Measurements from ENCODE around the gene SP4. TPM values are rescaled to one million over a fixed set of nuclear protein-coding genes. Genes with fewer than 3 reads are reported as not detected.

The SP4 gene
- total and polyA plus RNA-seq, 2 of the 4 experiments (the other 2 are of a cell fraction), result 0.97 to 5.9 TPM

GRCh38 chr7:21393937-21394336 is 33.9 kb upstream of the SP4 start:
- H2BK20ac ChIP-seq (ENCODE audit: low read depth, low read length), result no peak overlapping the region
- H3K4me2 ChIP-seq (ENCODE audit: low read depth, low read length), result no peak overlapping the region
- DNase-seq, result no peak
- no peak for TF ChIP-seq CHD1 (IDR thresholded peaks at IDR 0.05; ENCODE audit: low read depth, low read length)
- no peak for TF ChIP-seq CEBPB (IDR thresholded peaks at IDR 0.05; ENCODE audit: low read depth, low read length)
- no peak for TF ChIP-seq MXI1 (IDR thresholded peaks at IDR 0.05; ENCODE audit: borderline replicate concordance, low read depth, low read length)
- TF ChIP-seq RCOR1 (IDR thresholded peaks at IDR 0.05; ENCODE audit: insufficient replicate concordance, low read length), result no peak
- no peak for TF ChIP-seq RAD21 (IDR thresholded peaks at IDR 0.05; ENCODE audit: low read length)
- no peak for TF ChIP-seq NFE2L2 (IDR thresholded peaks at IDR 0.05; ENCODE audit: low read depth, low read length)
- TF ChIP-seq POLR2A (IDR thresholded peaks at IDR 0.05; ENCODE audit: low read depth, low read length), result no peak
- no peak for TF ChIP-seq FOS (IDR thresholded peaks at IDR 0.05; ENCODE audit: low read depth, low read length)
- no peak for TF ChIP-seq MAZ (IDR thresholded peaks at IDR 0.05; ENCODE audit: borderline replicate concordance, low read depth, low read length)
- TF ChIP-seq BHLHE40 (IDR thresholded peaks at IDR 0.05; ENCODE audit: low read depth, low read length), result no peak
- TF ChIP-seq CTCF (conservative IDR thresholded peaks at IDR 0.05; ENCODE audit: low read depth, low read length), result no peak
- no peak for TF ChIP-seq SMC3 (IDR thresholded peaks at IDR 0.05; ENCODE audit: low read depth, low read length)
- TF ChIP-seq, protein P1, sequence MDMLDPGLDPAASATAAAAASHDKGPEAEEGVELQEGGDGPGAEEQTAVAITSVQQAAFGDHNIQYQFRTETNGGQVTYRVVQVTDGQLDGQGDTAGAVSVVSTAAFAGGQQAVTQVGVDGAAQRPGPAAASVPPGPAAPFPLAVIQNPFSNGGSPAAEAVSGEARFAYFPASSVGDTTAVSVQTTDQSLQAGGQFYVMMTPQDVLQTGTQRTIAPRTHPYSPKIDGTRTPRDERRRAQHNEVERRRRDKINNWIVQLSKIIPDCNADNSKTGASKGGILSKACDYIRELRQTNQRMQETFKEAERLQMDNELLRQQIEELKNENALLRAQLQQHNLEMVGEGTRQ (IDR thresholded peaks at IDR 0.05; ENCODE audit: low read depth, low read length), result no peak
- no peak for TF ChIP-seq RFX5 (IDR thresholded peaks at IDR 0.05; ENCODE audit: low read depth, low read length)
- no peak for TF ChIP-seq MAFK (IDR thresholded peaks at IDR 0.05; ENCODE audit: low read depth, low read length)
- no peak for TF ChIP-seq ELK1 (IDR thresholded peaks at IDR 0.05; ENCODE audit: borderline replicate concordance, low read depth, low read length)
- no peak for ATAC-seq (ENCODE audit: low read depth)
- H2AFZ ChIP-seq (replicated peaks; ENCODE audit: low read length, poor library complexity), result no peak overlapping the region
- no peak overlapping the region for H3K23ac ChIP-seq (ENCODE audit: low read depth, low read length)
- no peaks in the 10 kb centered on the region for H3K36me3 ChIP-seq (ENCODE audit: control insufficient read depth, insufficient read depth, low read length)
- H3K9me3 ChIP-seq (ENCODE audit: control insufficient read depth, insufficient read depth, low read length), result no peaks in the 10 kb centered on the region
- dilution Hi-C loops (cut with HindIII; ENCODE audit: low sequenced_read_pairs, unreplicated experiment) (no loop called here), in situ Hi-C loops (cut with MboI; ENCODE audit: low sequenced_read_pairs) (no loop called here), intact Hi-C loops (cut with micrococcal nuclease) (no loop called here)
- H3K18ac ChIP-seq (ENCODE audit: low read depth, low read length), result no peak overlapping the region
- H2BK15ac ChIP-seq (ENCODE audit: low read depth, low read length), result no peak overlapping the region
- no peaks in the 10 kb centered on the region for H3K9me1 ChIP-seq (ENCODE audit: insufficient read depth, low read length)
- no peak overlapping the region for H4K8ac ChIP-seq (ENCODE audit: low read depth in 2 of 2, low read length in 2 of 2)
- H3K56ac ChIP-seq (ENCODE audit: extremely low read depth, insufficient read depth, low read length), result no peak overlapping the region
- no peak overlapping the region for H3K9ac ChIP-seq (ENCODE audit: low read depth, low read length)
- no peaks in the 10 kb centered on the region for H3K4me1 ChIP-seq (ENCODE audit: control insufficient read depth, insufficient read depth, low read length)
- H4K20me1 ChIP-seq (ENCODE audit: insufficient read depth, low read length), result no peaks in the 10 kb centered on the region
- no peak overlapping the region for H3K4me3 ChIP-seq (ENCODE audit: insufficient read depth, low read depth, low read length)
- H2BK120ac ChIP-seq (ENCODE audit: low read depth, low read length), result no peak overlapping the region
- no peak overlapping the region for H2AK9ac ChIP-seq (replicated peaks; ENCODE audit: low read depth, low read length, poor library complexity)
- no peaks in the 10 kb centered on the region for H3K27me3 ChIP-seq (ENCODE audit: control insufficient read depth, insufficient read depth, low read length)
- no peak overlapping the region for H4K5ac ChIP-seq (ENCODE audit: low read depth, low read length)
- no peak overlapping the region for H4K91ac ChIP-seq (ENCODE audit: insufficient read depth, low read depth, low read length)
- no peak overlapping the region for H3K4ac ChIP-seq (ENCODE audit: low read depth, low read length)
- CTCF ChIA-PET, result interaction anchor here (0.6 kb wide), 1 partner anchor 126 kb away, joined by 3 read pairs; no protein-coding TSS in a partner anchor
- no CpG with 5 or more reads among the region's 2 CpGs for whole genome bisulfite sequencing, 2 experiments (ENCODE audit: extremely low coverage in 2 of 2, insufficient read length in 1 of 2)
- no peaks in the 10 kb centered on the region for H3K79me1 ChIP-seq (ENCODE audit: low read depth in 1 of 2, low read length in 2 of 2)
- H2BK5ac ChIP-seq (ENCODE audit: low read depth, low read length, poor library complexity, severe bottlenecking), result no peak overlapping the region
- H3K14ac ChIP-seq (replicated peaks; ENCODE audit: low read depth, low read length), result no peak overlapping the region
- H2AK5ac ChIP-seq (ENCODE audit: low read depth, low read length), result no peak overlapping the region
- BruUV-seq (replicated peaks), result no TSS peak
- POLR2A ChIA-PET (ENCODE audit: unreplicated experiment), result no interaction called here
- H3K27ac ChIP-seq (ENCODE audit: insufficient read depth, low read length), result no peak overlapping the region
